Right lobe of liver (tissue), 4 donors: Measurements from ENCODE around the gene EMX1.

Source experiments
- CTCF ChIP-seq, 4 donors: fragments of 200-600 bp in 3 of 4; fragments of 450-650 bp in 1 of 4; IDR thresholded peaks; one replicate each; pipeline versions ENCODE4 v1.5.1 to v1.8.0; 2016 to 2022; ENCODE audit warnings: antibody characterized with exemption in 4 of 4, mild to moderate bottlenecking in 2 of 4
- POLR2A ChIP-seq: fragments of 450-650 bp; IDR thresholded peaks from one replicate; pipeline ENCODE4 v1.6.1; 2017; ENCODE audit warnings: antibody characterized with exemption, mild to moderate bottlenecking
- donor health status: DM: no; HTN: no; CAD: no.
- donor health status: DM: no; HTN: no; CAD: no.
- donor health status: DM: no; HTN: yes; CAD: no.

GRCh38 chr2:72917138-72917876 lies at the start of gene EMX1:
- TF ChIP-seq CTCF (IDR thresholded peaks at IDR 0.05) = no peak
- TF ChIP-seq POLR2A = no peak
